ENCODE measurements around the gene MYO1E. TPM values are rescaled to one million over a fixed set of nuclear protein-coding genes. Genes with fewer than 3 reads are reported as not detected.
A peak's percentile ranks its signal among the peaks of the same experiment; 100 is the strongest.
"Not testable (repeated sequence)": the region's sequence is repeated elsewhere in the genome, so short reads cannot be mapped to it uniquely, and the experiment has no call there.

MYO1E gene
- total RNA-seq, 1 donor from 2014 or later = 45.1 TPM

DNA sequence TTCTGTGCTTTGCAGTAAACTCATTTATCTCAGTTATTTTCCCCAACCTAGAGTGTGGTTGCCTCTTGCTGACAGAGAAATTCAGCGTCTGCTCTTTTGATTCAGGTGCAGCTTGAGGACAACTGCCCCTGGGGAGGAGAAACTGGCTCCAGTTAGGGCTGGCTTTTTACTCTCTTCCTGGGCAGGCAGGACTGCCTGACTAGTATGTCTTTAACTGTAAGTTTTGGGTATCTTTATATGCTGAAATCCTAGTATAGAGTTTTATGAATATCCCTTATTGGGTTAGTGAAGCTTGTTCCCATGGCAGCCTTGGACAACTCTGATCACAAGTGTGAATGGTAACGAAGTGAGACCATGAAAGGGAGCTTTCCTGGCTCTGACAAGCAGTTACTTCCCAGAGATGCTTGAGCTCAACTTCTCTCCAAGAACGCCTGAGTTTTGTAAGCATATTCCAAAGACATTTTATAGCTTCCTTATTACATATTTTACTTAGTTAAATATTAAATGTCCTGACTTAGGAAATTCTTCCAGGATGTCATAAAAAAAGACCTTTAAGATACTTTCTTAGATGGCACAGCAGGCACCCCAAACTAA is 240.6 kb downstream of the MYO1E start:
- Mint-ChIP-seq H3K27me3 (no peaks in the 10 kb centered on the region), H3K4me3 (no peak overlapping the region), H3K36me3 (ENCODE audit: low read depth) (peaks cover 75% of the 10 kb centered on the region), H3K4me1 (peaks cover 18% of the 10 kb centered on the region), H3K9me3 (peaks cover 24% of the 10 kb centered on the region), H3K27ac (no peak overlapping the region)
- DNase-seq = no peak
- intact Hi-C loops (cut with micrococcal nuclease) = no loop called here

GRCh38 chr15:59131456-59131855 is 241.2 kb downstream of the MYO1E start:
- Mint-ChIP-seq H3K9me3 (peaks cover 26% of the 10 kb centered on the region), H3K4me1 (peaks cover 15% of the 10 kb centered on the region), H3K36me3 (ENCODE audit: low read depth) (peaks cover 80% of the 10 kb centered on the region), H3K4me3 (no peak overlapping the region), H3K27me3 (no peaks in the 10 kb centered on the region), H3K27ac (no peak overlapping the region)
- intact Hi-C loops (cut with micrococcal nuclease) = no loop called here
- DNase-seq = no peak

- peaks cover 15% of the 10 kb centered on the region for H3K4me1 Mint-ChIP-seq
- peaks cover 89% of the 10 kb centered on the region for H3K36me3 Mint-ChIP-seq (ENCODE audit: low read depth)
- H3K9me3 Mint-ChIP-seq = peaks cover 32% of the 10 kb centered on the region
- intact Hi-C loops (cut with micrococcal nuclease); H3K27ac Mint-ChIP-seq; H3K27me3 Mint-ChIP-seq; DNase-seq; H3K4me3 Mint-ChIP-seq: not testable (repeated sequence)
These were observed 245.4 kb downstream of the MYO1E start for GRCh38 chr15:59127255-59127654.

DNA sequence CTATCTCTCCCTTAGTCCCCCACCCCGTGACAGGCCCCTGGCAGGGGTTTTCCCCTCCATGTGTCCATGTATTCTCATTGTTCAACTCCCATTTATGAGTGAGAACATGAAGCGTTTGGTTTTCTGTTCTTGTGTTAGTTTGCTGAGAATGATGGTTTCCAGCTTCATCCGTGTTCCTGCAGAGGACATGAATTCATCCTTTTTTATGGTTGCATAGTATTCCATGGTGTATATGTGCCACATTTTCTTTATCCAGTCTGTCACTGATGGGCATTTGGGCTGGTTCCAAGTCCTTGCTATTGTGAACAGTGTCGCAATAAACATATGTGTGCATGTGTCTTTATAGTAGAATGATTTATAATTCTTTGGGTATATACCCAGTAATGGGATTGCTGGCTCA is 247.0 kb downstream of the MYO1E start:
- H3K27ac Mint-ChIP-seq; DNase-seq; H3K27me3 Mint-ChIP-seq; H3K4me3 Mint-ChIP-seq; intact Hi-C loops (cut with micrococcal nuclease): not testable (repeated sequence)
- Mint-ChIP-seq H3K36me3 (ENCODE audit: low read depth) (peaks cover 85% of the 10 kb centered on the region), H3K9me3 (peaks cover 32% of the 10 kb centered on the region), H3K4me1 (peaks cover 17% of the 10 kb centered on the region)

- H3K36me3 Mint-ChIP-seq (ENCODE audit: low read depth) = peaks cover 80% of the 10 kb centered on the region
- intact Hi-C loops (cut with micrococcal nuclease) = no loop called here
- no peak for DNase-seq
These were observed 248.4 kb downstream of the MYO1E start for GRCh38 chr15:59124261-59124660.

DNA sequence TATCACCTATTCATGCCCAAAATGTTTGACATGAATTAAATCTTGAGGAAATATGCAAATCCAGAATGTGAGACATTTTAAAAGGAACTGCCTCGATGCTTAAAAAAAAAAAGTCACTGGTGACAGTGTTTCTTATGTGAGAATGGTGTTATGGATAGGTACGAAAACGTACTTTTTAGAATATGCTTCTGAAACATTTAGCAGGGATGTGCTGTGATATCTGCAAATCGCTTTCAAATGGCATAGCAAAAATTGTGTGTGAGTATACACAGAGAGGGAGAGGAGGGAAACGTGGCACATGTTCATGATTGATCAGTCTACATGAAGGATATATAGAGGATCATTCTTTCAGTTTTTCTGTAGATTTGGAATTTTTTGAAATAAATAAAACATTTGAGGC is 251.7 kb downstream of the MYO1E start:
- Mint-ChIP-seq H3K4me1 (peaks cover 6% of the 10 kb centered on the region), H3K36me3 (ENCODE audit: low read depth) (peaks cover 74% of the 10 kb centered on the region), H3K9me3 (peaks cover 3% of the 10 kb centered on the region), H3K27ac (peak overlapping the region; percentile 26), H3K27me3 (no peaks in the 10 kb centered on the region), H3K4me3 (no peak overlapping the region)
- no peak for DNase-seq
- intact Hi-C loops (cut with micrococcal nuclease) = no loop called here

More at GRCh38 chr15:59124261-59124660, 248.4 kb downstream of the MYO1E start:
- Mint-ChIP-seq H3K4me1 (peaks cover 19% of the 10 kb centered on the region), H3K27me3 (no peaks in the 10 kb centered on the region), H3K9me3 (peaks cover 23% of the 10 kb centered on the region), H3K4me3 (no peak overlapping the region), H3K27ac (no peak overlapping the region)

DNA sequence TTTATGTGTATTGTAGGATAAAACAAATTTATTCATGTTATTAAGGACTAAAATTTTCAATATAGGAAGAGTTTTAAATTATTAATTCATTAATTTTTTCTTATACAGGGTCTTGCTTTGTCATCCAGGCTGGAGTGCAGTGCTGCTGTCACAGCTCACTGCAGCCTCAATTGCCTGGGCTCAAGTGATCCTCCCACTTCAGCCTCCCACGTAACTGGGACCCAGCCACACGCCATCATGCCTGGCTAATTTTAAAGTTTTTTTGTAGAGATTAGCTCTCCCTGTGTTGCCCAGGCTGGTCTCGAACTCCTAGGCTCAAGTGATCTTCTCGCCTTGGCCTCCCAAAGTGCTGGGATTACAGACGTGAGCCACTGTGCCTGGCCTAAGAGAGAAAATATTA is 253.0 kb downstream of the MYO1E start:
- Mint-ChIP-seq H3K4me1 (peaks cover 6% of the 10 kb centered on the region), H3K4me3 (no peak overlapping the region), H3K9me3 (no peaks in the 10 kb centered on the region), H3K27ac (no peak overlapping the region), H3K27me3 (no peaks in the 10 kb centered on the region), H3K36me3 (ENCODE audit: low read depth) (peaks cover 70% of the 10 kb centered on the region)
- intact Hi-C loops (cut with micrococcal nuclease) = no loop called here
- DNase-seq = no peak

- no peak overlapping the region for H3K4me3 Mint-ChIP-seq
- H3K27ac Mint-ChIP-seq = no peak overlapping the region
- DNase-seq = no peak
- no peaks in the 10 kb centered on the region for H3K27me3 Mint-ChIP-seq
- H3K36me3 Mint-ChIP-seq (ENCODE audit: low read depth) = peaks cover 64% of the 10 kb centered on the region
- no peaks in the 10 kb centered on the region for H3K9me3 Mint-ChIP-seq
- intact Hi-C loops (cut with micrococcal nuclease) = no loop called here
- H3K4me1 Mint-ChIP-seq = peaks cover 12% of the 10 kb centered on the region
These were observed 255.9 kb downstream of the MYO1E start for GRCh38 chr15:59116771-59117170.

DNA sequence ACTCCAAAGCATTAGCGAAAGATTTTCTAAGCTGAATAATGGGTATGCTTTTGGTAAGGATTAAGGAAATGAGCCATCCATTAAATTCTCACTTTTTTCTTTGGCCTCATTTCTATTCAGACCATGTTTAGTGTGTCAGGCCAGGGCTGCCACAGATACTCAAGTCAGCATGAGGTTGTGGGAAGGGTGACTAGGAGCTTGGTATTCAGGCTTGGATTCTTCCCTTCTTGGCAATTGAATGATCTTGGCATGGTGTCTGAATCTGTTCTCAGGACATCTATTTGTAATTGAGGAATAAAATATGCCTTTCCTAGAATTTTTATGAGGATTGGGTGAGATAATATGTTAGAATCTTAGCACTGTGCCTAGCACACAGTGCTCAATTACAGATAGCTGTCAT is 256.5 kb downstream of the MYO1E start:
- Mint-ChIP-seq H3K4me1 (peaks cover 12% of the 10 kb centered on the region), H3K9me3 (no peaks in the 10 kb centered on the region), H3K27me3 (no peaks in the 10 kb centered on the region), H3K27ac (no peak overlapping the region), H3K4me3 (no peak overlapping the region), H3K36me3 (ENCODE audit: low read depth) (peaks cover 62% of the 10 kb centered on the region)
- intact Hi-C loops (cut with micrococcal nuclease) = no loop called here
- DNase-seq = no peak

DNA sequence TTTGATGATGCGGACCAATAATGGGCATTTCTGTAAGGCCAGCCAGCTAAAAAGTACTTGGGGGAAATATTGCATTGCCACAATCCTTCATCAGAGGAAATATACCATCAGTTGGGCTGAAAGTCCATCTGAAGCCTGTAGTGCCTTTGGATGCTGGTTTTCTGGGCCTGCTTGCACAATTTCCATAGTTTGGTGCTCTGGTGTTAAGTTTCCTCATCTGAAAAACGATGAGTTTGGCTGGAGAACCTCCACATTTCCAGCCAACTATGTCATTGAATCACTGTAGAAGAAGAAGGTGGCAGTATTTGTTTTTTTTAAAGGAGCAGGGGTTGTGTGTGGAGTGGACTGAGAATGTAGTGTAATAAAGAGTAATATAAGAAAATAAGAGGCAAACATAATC is 257.6 kb downstream of the MYO1E start:
- peaks cover 64% of the 10 kb centered on the region for H3K36me3 Mint-ChIP-seq (ENCODE audit: low read depth)
- H3K27me3 Mint-ChIP-seq = no peaks in the 10 kb centered on the region
- no peaks in the 10 kb centered on the region for H3K9me3 Mint-ChIP-seq
- intact Hi-C loops (cut with micrococcal nuclease) = no loop called here
- peaks cover 14% of the 10 kb centered on the region for H3K4me1 Mint-ChIP-seq
- no peak for DNase-seq
- H3K4me3 Mint-ChIP-seq = no peak overlapping the region
- no peak overlapping the region for H3K27ac Mint-ChIP-seq

GRCh38 chr15:59111251-59111650 is 261.4 kb downstream of the MYO1E start:
- no peak overlapping the region for H3K27ac Mint-ChIP-seq

GRCh38 chr15:59105854-59106253 is 266.8 kb downstream of the MYO1E start:
- peak overlapping the region; percentile 85 for H3K4me3 Mint-ChIP-seq
- H3K9me3 Mint-ChIP-seq = no peaks in the 10 kb centered on the region
- peak overlapping the region; percentile 98 for H3K27ac Mint-ChIP-seq
- no peaks in the 10 kb centered on the region for H3K27me3 Mint-ChIP-seq
- DNase-seq = no peak
- intact Hi-C loops (cut with micrococcal nuclease) = loop anchor here (1.0 to 10.0 kb wide), 4 partner anchors 119 to 361 kb away; partner anchors contain the start of genes ADAM10, RNF111 and SLTM
- peaks cover 32% of the 10 kb centered on the region for H3K36me3 Mint-ChIP-seq (ENCODE audit: low read depth)
- H3K4me1 Mint-ChIP-seq = peaks cover 28% of the 10 kb centered on the region

More at GRCh38 chr15:59111251-59111650, 261.4 kb downstream of the MYO1E start:
- intact Hi-C loops (cut with micrococcal nuclease) = no loop called here
- Mint-ChIP-seq H3K4me1 (peaks cover 26% of the 10 kb centered on the region), H3K36me3 (ENCODE audit: low read depth) (peaks cover 58% of the 10 kb centered on the region), H3K4me3 (no peak overlapping the region), H3K27me3 (no peaks in the 10 kb centered on the region), H3K9me3 (no peaks in the 10 kb centered on the region)
- no peak for DNase-seq

GRCh38 chr15:59104912-59105732 is 267.5 kb downstream of the MYO1E start, which contains the start of gene CCNB2:
CCNB2 (plus strand) TSS chr15:59105146; CDS start chr15:59105269, 123 bp downstream.
- H3K9me3 Mint-ChIP-seq = no peaks in the 10 kb centered on the region
- peaks cover 26% of the 10 kb centered on the region for H3K36me3 Mint-ChIP-seq (ENCODE audit: low read depth)
- peak within 1 kb of the TSS; percentile 98 for H3K27ac Mint-ChIP-seq
- peak within 1 kb of the TSS; percentile 85 for H3K4me3 Mint-ChIP-seq
- peaks cover 28% of the 10 kb centered on the region for H3K4me1 Mint-ChIP-seq
- peak; percentile 96 for DNase-seq
- H3K27me3 Mint-ChIP-seq = no peaks in the 10 kb centered on the region
- intact Hi-C loops (cut with micrococcal nuclease) = loop anchor here (1.0 to 10.0 kb wide), 4 partner anchors 118 to 360 kb away; partner anchors contain the start of genes ADAM10, RNF111 and SLTM

DNA sequence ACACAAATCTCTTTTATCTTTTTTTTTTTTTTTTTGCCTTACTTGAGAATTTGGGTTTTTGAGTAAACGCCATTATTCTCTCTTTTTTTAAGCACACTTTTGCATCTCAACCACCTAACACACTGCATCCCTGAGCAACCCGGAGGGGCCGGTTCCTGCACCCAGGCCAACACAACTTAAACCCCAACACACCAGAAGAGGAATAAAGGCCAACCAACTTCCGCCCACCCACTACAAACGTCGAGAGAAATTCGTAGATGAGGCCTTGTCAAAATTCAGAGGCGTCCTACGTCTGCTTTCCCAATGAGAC is 268.1 kb downstream of the MYO1E start:
- Mint-ChIP-seq H3K4me1 (peaks cover 31% of the 10 kb centered on the region), H3K36me3 (ENCODE audit: low read depth) (peaks cover 22% of the 10 kb centered on the region), H3K9me3 (no peaks in the 10 kb centered on the region), H3K27me3 (no peaks in the 10 kb centered on the region), H3K4me3 (peak overlapping the region; percentile 85), H3K27ac (peak overlapping the region; percentile 98)
- intact Hi-C loops (cut with micrococcal nuclease) = loop anchor here (2.0 to 10.0 kb wide), 3 partner anchors 126 to 360 kb away; partner anchors contain the start of genes ADAM10 and SLTM
- no peak for DNase-seq
